HEK293 (cell line): Measurements from ENCODE around the gene ATP8A2.

Experiments used
- ATF2 ChIP-seq: fragments of 450-650 bp; formaldehyde crosslinking; IDR thresholded peaks from 2 replicates; pipeline ENCODE4 v1.5.1; 2016; ENCODE audit warnings: missing biosample characterization, missing genetic modification characterization, low read depth
- CTCF ChIP-seq: fragments of 450-650 bp; formaldehyde crosslinking; IDR thresholded peaks from 2 replicates; pipeline ENCODE4 v1.5.1; 2016; ENCODE audit warnings: missing biosample characterization, missing genetic modification characterization
- PATZ1 ChIP-seq: fragments of 450-650 bp; formaldehyde crosslinking; IDR thresholded peaks from 2 replicates; pipeline ENCODE4 v1.5.1; 2016; ENCODE audit warnings: missing biosample characterization, missing genetic modification characterization
- PRDM6 ChIP-seq: fragments of 450-650 bp; formaldehyde crosslinking; IDR thresholded peaks from 2 replicates; pipeline ENCODE4 v1.5.1; 2017; ENCODE audit warnings: missing biosample characterization, missing genetic modification characterization
- YY1 ChIP-seq: fragments of 450-650 bp; formaldehyde crosslinking; IDR thresholded peaks from 2 replicates; pipeline ENCODE4 v1.5.1; 2018; ENCODE audit warnings: missing biosample characterization, missing genetic modification characterization
- ZBTB20 ChIP-seq: fragments of 450-650 bp; formaldehyde crosslinking; IDR thresholded peaks from 2 replicates; pipeline ENCODE4 v1.5.1; 2016; ENCODE audit warnings: missing biosample characterization, missing genetic modification characterization
- ZNF184 ChIP-seq: fragments of 450-650 bp; IDR thresholded peaks from 2 replicates; pipeline ENCODE4 v1.5.1; 2018; ENCODE audit warnings: missing biosample characterization, mild to moderate bottlenecking, missing genetic modification characterization
- ZNF214 ChIP-seq: fragments of 450-650 bp; formaldehyde crosslinking; IDR thresholded peaks from 2 replicates; pipeline ENCODE4 v1.5.1; 2017; ENCODE audit warnings: missing biosample characterization, mild to moderate bottlenecking, missing genetic modification characterization, borderline replicate concordance
- ZNF274 ChIP-seq, 2 experiments: fragments of 200-500 bp in 1 of 2; fragments of 450-650 bp in 1 of 2; sonication (Bioruptor generic) in 1 of 2; formaldehyde crosslinking in 1 of 2; IDR thresholded peaks; 2 replicates each; pipeline versions ENCODE4 v1.5.1 to v1.6.1; 2014 to 2016; ENCODE audit warnings: borderline replicate concordance in 1 of 2, inconsistent platforms in 1 of 2, low read length in 1 of 2, missing biosample characterization in 1 of 2, missing genetic modification characterization in 1 of 2
- ZNF366 ChIP-seq: fragments of 450-650 bp; formaldehyde crosslinking; conservative IDR thresholded peaks from 2 replicates; pipeline ENCODE4 v1.5.1; 2016; ENCODE audit warnings: missing biosample characterization, missing genetic modification characterization
- ZNF544 ChIP-seq: fragments of 450-650 bp; formaldehyde crosslinking; IDR thresholded peaks from 2 replicates; pipeline ENCODE4 v1.5.0; 2017; ENCODE audit warnings: missing biosample characterization, missing genetic modification characterization
- ZNF555 ChIP-seq: fragments of 450-650 bp; formaldehyde crosslinking; conservative IDR thresholded peaks from 2 replicates; pipeline ENCODE4 v1.5.1; 2017; ENCODE audit warnings: missing biosample characterization, mild to moderate bottlenecking, missing genetic modification characterization, inconsistent platforms
- ZNF670 ChIP-seq: fragments of 450-650 bp; formaldehyde crosslinking; IDR thresholded peaks from 2 replicates; pipeline ENCODE4 v1.5.1; 2016; ENCODE audit warnings: missing biosample characterization, missing genetic modification characterization, low read depth
- ZNF830 ChIP-seq: fragments of 450-650 bp; IDR thresholded peaks from 2 replicates; pipeline ENCODE4 v1.5.0; 2018; ENCODE audit warnings: missing biosample characterization, missing genetic modification characterization, low read depth, mild to moderate bottlenecking, moderate library complexity

- TF ChIP-seq CTCF (no peak), PRDM6 (tag by site-specific recombination) (no peak), ZNF274 (IDR thresholded peaks at IDR 0.05; ENCODE audit: low read length) (no peak), ZNF274 (tag by site-specific recombination; IDR thresholded peaks at IDR 0.05; ENCODE audit: borderline replicate concordance) (no peak), ZNF366 (tag by site-specific recombination) (no peak), ZNF544 (tag by site-specific recombination) (no peak), ZNF555 (no peak), YY1 (tag by site-specific recombination) (no peak), ZBTB20 (no peak), ZNF830 (no peak), ZNF670 (tag by site-specific recombination) (no peak), ZNF184 (tag by site-specific recombination) (no peak), PATZ1 (no peak), ZNF214 (tag by site-specific recombination) (no peak), ATF2 (no peak)
Observed at GRCh38 chr13:25453850-25454365, 82.1 kb downstream of the ATP8A2 start.
